NCI-H446 (cell line): ENCODE measurements around the gene PARS2.

Experiments
- DNase-seq, 2 experiments: peaks; one replicate each; lab custom pipeline; 2025; lab: John Stamatoyannopoulos, UW

PARS2 gene

DNA sequence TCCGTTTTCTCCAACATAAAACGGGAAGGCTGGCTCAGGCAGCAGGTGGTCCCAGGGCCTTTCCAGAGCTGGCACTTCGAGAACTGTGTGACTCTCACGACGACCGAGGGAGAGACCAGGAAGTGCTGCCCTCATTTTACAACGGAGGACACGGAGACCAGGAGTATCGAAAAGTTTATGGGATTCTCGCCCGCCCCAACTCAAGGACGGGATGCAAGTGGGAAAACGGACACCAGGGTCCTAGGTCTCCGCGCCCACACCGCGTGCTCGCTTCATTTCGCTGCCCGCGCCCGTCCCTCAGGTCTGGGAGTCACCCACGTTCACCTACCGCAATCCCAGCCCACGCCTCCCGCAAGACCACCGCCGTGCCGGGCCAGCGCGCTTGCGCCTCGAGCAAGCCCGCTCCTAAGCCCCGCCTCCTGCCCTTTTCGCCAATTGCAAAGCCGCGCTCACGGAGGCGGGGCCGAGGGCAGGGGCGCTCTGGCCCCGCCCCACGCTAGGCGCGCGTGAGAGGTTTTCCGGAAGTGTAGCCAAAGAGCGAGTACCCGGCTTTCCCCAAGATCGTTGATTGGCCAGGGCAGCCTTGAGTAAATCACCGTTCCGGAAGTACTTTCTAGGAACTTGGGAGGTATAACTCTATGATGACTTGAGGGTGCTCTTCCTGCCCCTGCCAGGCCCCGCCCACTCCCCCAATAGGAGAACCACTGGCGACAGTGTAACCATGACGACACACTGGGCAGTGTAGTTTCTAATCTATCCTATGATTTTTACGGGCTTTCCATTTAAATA is at the start of gene PARS2:
Gene PARS2, minus strand, starts transcription at position 391 of the 789 bp plus-strand sequence. CDS start 5,362 bp downstream, outside the sequence.
- peak; percentile 99 to 100 for DNase-seq

DNA sequence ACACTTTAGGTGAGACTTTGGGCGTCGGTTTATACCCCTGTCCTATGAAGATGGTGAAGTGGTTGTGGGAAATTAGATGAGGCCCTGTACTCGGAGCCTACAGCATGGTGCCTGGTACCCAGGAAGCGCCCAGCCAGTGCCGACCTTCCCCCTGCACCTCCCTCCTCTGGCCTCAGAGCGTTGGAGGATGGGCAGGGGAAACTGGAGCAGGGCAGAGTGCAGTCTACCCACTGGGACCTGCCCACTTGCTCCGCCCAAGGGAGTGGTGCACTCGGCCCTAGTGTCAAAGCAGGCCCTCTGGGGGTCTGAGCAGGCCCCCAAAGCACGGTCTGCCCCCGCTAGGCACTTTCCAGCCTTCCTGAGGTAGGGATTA is 49.8 kb upstream of the PARS2 start:
- DNase-seq: no peak

DNA sequence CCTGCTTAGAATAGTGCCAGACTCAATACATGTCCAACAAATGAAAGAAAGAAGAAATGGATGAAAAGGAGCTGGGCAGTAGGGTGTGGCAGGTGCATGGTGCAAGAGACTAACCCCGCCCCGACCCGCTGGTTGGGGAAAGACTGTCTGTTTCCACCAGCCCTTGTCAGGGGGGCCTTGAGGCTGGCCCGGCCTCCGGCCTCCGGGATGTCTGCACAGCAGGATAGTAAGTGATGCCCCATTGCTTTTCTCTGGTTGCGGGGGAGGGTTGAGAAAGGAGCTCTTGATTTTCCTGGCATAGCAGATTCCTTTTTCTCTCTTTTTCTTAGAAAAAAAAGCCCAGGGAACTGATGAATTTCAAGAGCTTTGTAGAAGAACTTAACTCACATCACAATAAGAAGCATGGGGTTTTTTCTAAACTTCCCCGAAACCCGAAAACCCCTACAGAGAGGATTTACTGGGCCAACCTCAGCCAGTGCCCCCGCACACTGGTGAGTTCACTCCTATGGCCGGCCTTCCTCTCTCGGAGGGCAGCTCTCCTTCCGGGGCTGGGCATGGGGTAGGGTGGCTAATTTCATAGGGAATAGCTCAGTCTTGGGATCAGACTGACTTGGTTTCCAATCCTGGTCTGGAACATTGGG is 49.3 kb upstream of the PARS2 start:
- DNase-seq: no peak

DNA sequence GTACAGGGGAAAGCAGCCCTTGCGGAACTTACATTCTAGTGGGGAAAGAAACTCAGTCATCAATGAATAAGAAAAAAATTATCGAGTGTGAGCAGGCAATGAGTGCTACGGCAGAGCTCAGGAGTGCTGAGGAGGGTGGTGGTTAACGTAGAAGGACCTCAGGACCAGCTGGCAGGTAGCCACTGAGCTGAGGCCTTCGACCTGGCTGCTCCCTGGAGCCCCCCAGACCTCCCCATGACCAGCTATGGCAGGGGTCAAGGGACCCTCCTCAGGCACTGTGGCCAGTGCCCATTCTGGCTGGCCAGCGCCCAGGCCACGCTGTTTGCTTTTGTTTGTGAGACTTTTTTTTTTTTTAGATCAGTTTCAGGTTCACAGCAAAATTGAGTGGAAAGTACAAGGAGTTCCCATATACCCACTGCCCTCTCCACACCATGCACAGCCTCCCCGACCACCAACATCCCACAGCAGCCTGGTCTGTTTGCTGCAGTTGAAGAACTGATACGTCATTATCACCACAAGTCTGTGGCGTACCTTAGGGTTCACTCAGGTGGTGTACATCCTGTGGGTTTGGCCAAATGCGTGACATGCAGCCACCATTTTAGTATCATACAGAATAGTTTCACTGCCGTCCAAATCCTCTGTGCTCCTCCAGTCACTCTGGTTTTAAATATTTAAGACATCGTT is 48.6 kb upstream of the PARS2 start:
- DNase-seq: no peak

DNA sequence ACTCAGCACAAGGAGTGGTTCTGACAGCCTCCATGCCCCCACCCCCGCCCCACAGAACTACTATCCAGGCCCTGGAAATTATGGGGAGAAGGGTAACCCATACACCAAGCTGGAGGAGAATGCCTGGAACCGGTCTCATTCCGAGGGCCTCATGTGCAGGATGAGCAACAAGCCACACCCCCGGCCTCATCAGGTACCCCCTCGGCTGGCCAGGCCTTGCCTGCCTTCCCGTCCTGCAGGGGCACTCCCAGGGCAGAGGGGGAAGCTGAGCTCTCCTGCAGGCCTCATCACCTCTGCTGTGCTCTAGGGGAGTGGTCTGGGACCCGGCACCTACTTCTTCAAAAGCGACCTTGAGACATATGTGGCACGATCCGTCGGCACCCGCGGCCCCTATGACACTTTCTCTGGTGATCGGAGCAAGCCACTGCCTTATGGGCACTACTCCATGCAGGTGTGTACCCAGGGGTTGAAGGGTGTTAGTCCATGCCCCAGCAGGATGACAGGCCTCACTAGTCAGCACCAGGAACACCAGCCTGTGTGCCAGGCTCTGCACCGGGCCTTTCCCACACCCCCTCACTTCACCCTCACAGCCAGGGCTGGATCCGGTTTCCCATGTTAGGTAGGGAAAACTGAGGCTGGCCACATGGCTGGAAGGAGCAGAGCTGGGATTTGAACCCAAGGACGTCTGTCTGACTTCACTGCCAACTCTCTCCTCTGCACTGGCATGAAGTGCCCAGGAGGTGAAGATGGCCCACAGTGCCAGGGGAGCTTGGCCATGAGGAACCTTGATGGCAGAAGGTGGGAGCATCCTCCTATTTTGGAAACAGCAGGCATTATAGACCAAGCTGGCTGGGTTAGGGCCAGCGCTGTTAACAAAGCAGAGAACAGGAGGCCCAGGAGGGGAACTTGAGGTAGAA is 47.7 kb upstream of the PARS2 start:
- no peak for DNase-seq

DNA sequence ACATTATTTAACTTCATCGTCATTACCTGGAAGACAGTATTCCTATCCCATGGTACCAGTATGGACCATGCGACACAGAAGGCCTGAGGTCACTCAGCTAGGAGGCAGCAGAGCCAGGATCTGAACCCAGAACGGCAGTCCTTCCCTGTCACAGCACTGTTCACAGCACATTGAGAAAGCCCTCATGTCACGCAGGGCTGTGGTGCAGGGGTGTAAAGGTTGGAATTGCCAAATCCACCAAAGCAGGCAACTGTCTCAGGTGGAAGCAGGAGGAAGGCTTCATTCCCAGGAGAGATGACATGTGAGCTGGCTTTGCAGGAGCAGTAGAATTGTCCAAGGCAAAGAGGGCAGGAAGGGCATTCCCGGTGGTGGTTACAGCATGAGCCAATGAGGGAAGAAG is 46.7 kb upstream of the PARS2 start:
- no peak for DNase-seq

DNA sequence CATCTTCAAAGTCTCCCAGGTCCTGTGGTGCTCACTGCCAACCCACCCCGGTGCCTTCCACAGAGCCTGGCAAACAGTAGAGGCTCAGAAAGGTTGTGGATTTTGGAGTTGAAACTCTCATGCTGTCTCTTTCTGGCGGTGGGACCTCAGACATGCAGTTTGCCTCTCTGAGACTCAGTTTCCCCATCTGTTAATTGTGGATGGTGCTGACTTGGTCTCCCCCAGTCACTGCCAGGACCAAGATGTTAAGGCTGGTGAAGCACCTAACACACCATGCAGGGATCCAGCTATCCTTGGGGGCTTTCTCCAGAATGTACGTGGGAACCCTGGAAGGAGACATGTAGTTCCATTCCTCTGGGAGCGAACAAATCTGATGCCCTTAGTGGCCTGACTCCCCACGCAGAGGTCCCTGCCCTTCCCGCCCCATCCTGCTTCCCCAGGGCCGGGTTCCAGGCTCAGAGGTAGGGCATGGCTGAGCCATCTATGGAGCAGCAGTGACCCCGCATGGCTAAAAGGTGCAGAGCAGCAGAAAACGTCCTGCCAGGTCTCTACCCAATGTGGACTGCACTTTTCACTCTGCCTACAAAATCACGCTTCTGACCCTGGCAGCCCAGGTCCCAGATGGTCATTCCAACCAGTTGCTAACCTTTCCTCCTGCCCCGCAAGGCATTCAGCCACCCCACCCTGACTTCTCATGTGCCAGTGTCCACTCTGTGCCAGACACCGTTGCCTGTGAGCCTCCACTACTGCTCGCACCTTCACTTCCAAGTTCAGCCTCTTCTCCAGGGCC is 46.0 kb upstream of the PARS2 start:
- DNase-seq: peak; percentile 44 to 75

DNA sequence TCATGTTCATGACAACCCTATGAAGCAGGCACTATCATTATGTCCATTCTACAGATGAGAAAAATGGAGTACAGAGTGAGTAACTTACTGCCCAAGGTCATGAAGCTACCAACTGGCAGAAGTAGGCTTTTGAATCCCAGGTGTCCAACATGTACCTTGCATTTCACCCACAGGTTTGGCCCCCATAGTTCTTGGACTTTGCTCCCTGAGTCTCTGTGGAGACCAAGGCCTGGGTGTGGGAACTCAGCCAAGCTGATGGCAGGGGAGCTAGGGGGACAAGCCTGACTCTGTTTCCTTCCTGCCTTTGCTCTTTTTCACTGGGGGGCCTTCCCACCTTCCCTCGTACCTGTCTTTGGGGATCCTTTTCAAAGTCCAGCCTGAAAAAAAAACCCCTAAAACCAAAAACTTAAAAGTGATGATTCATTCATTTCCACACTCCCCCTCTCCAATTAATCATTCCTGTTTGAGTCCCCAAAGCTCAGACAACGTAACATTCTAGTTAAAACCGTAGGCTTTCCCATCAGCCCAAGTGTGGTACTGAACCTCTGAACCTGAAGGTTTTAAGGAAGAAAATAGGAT is 45.3 kb upstream of the PARS2 start:
- no peak for DNase-seq

DNA sequence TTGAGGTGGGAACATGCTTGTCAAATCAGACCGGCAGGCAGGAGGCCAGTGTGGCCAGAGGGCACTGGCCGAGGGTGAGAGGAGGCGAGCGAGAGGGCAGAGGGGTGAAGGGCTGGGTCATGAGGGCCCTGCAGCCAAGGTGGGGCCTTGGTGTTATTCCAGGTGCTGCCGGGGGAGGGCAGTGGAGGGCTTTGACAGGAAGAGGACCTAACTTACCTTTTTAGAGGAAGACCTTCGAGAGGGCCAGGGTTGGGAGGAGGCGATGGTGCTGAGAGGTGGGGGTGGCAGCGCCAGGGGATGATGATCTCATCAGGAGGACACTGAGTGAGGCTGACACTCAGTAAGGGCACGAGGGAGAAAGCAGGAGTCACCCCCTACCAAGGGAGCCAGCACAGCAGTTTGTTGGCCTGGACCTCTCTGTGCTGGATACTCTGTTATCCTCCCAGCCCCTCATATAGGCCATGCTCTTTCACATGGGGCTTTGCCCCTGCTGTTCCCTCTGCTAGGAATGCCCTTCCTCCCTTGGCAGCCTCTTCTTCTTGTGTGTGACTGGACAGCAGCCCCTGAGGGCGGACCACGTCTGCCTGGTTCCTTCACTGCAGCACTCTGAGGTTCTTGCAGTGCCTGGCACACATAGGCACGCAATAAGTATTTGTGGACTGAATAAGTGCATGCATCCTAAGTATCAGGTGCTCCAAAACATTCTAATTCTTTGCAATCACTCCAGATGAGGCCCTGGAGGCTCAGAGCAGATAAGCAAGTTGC is 44.3 kb upstream of the PARS2 start:
- DNase-seq: no peak

DNA sequence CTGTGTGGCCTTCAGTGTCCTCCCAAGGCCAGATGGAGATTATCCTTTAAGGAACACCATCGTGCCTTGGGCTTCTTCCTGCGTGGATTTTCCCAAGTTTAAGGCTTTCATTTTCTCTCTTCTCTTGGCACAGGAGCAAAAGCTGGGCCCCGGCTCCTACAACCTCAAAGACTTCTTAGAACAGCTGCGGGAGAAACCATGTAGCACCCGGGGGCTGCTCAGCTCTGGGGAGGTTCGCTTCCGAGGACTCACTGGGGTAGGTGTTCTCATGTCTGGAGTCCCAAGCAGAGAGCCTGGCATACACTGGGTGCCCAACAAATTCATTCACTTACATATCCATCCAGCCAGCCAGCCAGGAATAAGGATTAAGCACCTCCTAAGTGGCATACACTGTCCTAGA is 43.4 kb upstream of the PARS2 start:
- no peak for DNase-seq

DNA sequence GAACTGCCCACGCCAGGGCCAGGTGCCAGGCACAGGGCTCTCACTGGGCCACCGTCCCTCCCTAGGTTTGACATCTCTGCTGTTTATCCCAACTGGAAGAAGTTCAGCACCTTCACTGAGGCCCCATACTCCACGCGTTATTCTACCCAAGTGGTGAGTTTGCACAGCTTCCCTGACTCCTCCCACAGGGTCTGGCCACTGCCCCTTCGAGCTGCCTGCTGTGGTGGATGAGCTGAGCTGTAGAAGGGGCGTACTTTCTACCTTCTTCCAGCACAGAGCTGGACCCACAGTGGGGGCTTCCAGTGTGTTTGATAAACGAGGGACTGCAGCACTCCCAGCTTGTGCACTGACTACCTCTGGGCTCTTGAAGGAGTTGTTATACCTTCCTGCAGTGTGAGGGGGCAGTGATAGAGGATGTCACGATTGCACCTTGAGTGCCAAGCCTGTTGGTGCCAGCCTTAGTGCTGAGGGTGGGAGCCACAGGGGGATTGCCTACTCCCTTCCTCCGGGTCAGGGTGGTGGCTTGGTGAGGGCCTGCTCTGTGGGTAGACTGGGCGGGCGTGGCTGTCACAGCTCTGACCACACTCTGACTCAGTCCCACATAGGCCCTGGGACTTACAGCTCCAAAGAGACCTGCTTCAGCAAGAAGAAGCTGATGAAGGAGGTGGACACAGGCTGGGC is 42.7 kb upstream of the PARS2 start:
- no peak for DNase-seq

DNA sequence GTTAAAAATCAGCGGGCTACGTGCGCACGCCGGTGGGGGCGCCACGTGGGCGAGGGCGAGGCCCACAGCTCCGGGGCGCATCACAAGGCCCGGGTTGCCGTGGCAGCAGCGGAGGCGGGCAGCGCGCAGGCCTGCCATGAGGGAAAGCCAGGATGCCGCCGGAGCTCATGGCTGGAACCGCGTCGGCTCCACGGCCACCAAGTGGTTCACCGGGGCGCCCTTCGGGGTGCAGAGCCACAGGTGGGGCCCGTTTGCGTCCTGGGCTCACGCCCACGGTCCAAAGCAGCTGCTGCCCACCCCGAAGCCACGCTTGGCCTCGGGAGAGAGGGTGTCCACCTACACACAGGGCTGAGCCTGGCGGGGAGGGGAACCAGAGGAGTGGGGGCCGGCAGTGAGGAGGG is 41.7 kb upstream of the PARS2 start:
- no peak for DNase-seq

DNA sequence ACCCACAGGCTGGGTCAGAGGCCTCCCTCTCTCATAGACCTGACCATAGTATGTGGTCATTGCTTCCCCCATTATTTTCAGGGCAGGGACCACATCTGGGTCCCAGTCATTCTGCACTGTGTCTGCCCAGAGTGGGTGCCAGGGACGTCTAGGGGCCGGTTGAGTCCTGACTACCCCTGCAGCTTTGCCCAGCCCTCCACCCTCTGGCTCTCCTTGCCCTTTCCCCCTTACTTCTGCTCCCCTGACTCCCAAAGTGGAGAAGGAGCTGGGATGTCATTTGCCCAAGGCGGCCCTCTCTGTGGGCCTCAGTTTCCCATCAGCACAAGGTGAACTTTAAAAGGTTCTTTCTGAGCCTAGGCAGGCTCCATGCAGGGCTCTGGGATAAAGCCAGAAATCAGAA is 41.1 kb upstream of the PARS2 start:
- DNase-seq: no peak

DNA sequence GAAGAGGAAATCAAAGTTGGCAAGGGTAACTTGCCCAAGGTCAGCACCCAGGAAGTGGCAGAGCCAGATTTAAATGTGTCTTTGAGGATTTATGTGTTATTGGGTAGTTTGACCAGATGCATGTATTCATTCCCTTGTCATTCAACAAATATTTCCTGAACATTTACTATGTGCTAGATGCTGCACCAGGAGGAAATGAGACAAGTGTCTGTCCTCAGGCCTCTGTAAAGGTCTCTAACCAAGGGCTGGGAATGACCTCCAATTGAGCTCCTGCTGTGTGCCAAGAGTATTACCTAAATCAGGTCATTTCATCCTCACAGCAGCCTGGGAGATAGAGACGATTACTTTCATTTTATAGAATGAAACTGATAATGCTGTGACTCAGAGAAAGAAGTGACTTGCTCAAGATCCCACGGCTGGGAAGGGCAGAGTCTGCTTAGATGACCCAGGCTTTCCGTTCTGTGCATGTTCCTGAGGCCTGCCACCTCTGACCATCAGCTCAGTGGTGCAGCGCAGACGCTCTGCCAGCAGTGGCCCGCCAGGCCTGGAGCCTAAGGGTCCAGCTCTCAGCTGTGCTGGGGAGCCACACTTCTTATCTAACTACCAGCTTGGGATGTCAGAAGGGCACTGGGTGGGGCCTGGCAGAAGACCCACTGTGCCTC is 40.3 kb upstream of the PARS2 start:
- no peak for DNase-seq

DNA sequence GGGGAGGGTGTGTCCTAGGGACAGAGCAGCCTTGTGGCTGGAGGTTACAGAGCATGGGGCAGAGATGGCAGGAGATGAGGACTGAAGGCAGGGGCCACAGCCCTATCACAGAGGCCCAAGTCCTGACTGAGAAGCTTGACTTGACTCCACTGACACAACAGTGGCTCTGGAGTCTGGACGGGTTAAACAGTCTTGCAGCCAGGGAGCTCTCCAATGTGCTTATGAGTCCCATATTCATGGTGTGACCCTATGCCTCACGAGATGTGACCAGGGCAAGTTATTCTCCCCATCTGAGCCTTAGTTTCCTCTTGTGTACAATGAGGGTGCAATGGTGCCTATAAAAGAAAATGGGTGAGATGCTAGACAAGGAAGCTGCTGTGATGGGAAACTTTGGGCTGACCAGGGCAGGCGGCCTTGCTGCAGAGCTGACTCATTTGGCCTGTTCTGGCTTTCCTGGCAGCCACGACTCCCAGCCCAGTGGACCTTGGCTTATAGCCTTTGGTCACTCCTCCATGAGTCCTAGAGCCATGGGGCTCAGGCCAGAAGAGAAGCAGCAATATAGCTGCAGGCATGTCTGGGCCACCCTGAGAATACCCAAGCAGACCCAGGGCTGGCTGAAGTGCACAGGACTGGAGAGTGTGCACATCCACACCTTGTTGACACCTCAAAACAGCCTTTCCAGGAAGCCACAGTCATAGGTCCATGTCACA is 39.6 kb upstream of the PARS2 start:
- no peak for DNase-seq

DNA sequence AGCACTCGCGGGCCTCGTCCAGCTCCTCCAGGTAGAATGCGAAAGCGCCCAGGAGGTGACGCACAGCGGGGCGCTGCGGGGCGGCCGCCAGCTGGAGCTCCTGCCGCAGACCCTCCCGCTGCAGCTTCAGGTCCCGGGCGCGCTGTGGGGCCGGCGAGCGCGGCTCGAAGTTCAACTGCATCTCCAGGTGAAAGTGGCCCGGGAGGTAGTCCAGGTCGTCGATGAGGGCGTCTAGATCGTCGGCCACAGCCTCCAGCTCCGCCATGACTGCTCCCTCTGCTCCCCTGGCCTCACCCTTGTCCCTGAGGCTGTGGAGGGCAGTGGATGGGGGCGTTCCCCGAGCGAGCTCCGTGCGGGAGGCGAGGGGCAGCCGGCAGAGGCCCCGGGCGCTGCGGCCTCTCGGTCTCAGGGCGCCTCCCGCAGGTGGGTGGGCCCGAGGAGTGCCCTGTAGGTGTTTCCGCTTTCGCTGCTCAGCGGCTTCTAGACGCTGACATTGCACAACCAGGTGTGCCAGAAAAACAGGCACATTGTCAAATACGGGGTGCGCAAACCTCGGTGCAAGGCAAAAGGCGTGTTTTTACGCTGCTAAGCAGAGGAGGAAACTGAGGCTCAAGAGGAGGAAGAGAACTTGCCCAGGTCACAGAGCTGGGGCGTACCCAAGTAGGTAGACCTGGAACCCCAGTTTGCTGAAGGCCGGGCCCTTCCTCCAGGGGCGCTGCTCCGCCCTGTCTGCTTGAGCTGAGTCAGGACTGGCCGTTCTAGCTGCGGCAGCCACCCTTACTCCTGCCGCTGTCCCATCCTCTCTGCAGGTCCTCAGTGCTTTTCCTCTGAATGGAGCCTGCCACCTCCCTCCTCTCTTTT is 36.8 kb upstream of the PARS2 start, which contains the start of gene TTC22:
Gene TTC22, minus strand, starts transcription at position 425 of the 861 bp plus-strand sequence. Its CDS starts 160 bp downstream, at position 265.
- DNase-seq: no peak
